Upper lobe of left lung (tissue), 4 donors: ENCODE data around the gene GPA33.

ENCODE experiments used
- CTCF ChIP-seq, 6 experiments: fragments of 450-650 bp in 4 of 6; fragments of 200-600 bp in 2 of 6; sonication (generic) in 2 of 6; IDR thresholded peaks; one replicate each; pipeline ENCODE4 v1.5.1; 2016 to 2019; ENCODE audit warnings: antibody characterized with exemption in 6 of 6
- POLR2A ChIP-seq, 4 donors: fragments of 450-650 bp; IDR thresholded peaks; one replicate each; pipeline ENCODE4 v1.5.1; 2016 to 2017; ENCODE audit warnings: antibody characterized with exemption in 4 of 4, mild to moderate bottlenecking in 2 of 4

- no peak for TF ChIP-seq CTCF (IDR thresholded peaks at IDR 0.05)
- TF ChIP-seq POLR2A (IDR thresholded peaks at IDR 0.05): no peak
Observed at GRCh38 chr1:167094690-167095089, 4.5 kb upstream of the GPA33 start.
